ENCODE measurements around the gene NRROS. TPM values are rescaled to one million over a fixed set of nuclear protein-coding genes. Genes with fewer than 3 reads are reported as not detected.

The NRROS gene
- total and polyA plus RNA-seq, 2 donors from 2014 or later: 2.0 to 11.6 TPM

GRCh38 chr3:196684548-196685407 lies 45.3 kb downstream of the NRROS start:
- DNase-seq: peak in 4 of 5 donors; percentile 59 to 78 (median 66)
- Histone ChIP-seq H3K9ac (ENCODE audit: low read length in 3 of 3) (peak overlapping the region in 2 of 3 donors; percentile 43 to 55), H3K27ac (ENCODE audit: low read depth in 2 of 2, low read length in 2 of 2) (no peak overlapping the region), H3K4me1 (ENCODE audit: control insufficient read depth in 2 of 3, insufficient read depth in 2 of 3, low read depth in 1 of 3, low read length in 3 of 3) (peaks cover 0 to 5% (median 0%) of the 10 kb centered on the region in 3 donors), H3K4me3 (ENCODE audit: low read length in 3 of 3) (peak overlapping the region in 2 of 3 donors; percentile 20 to 45), H3K27me3 (ENCODE audit: control insufficient read depth, insufficient read depth, low read length) (no peaks in the 10 kb centered on the region), H3K9me3 (ENCODE audit: control insufficient read depth in 2 of 3, insufficient read depth in 1 of 3, low read length in 3 of 3) (no peaks in the 10 kb centered on the region), H3K36me3 (ENCODE audit: control insufficient read depth in 2 of 3, insufficient read depth in 3 of 3, low read length in 3 of 3) (no peaks in the 10 kb centered on the region)
- intact Hi-C loops (cut with DNase I): loop anchor here (10.0 kb wide), 1 partner anchor 70 kb away; no protein-coding TSS in a partner anchor
- no peak for FAIRE-seq
- peak; percentile 88 for TF ChIP-seq CTCF (IDR thresholded peaks at IDR 0.05; ENCODE audit: borderline replicate concordance, extremely low read depth, insufficient read depth)

GRCh38 chr3:196686436-196686835 lies 46.9 kb downstream of the NRROS start:
- intact Hi-C loops (cut with DNase I): loop anchor here (10.0 kb wide), 1 partner anchor 72 kb away; no protein-coding TSS in a partner anchor
- no peaks in the 10 kb centered on the region for H3K36me3 ChIP-seq (ENCODE audit: control insufficient read depth in 2 of 3, insufficient read depth in 3 of 3, low read length in 3 of 3)

GRCh38 chr3:196688349-196688748 lies 48.9 kb downstream of the NRROS start:
- TF ChIP-seq CTCF (IDR thresholded peaks at IDR 0.05; ENCODE audit: borderline replicate concordance, extremely low read depth, insufficient read depth): no peak
- no peaks in the 10 kb centered on the region for H3K9me3 ChIP-seq (ENCODE audit: control insufficient read depth in 2 of 3, insufficient read depth in 1 of 3, low read length in 3 of 3)
- no peaks in the 10 kb centered on the region for H3K36me3 ChIP-seq (ENCODE audit: control insufficient read depth in 2 of 3, insufficient read depth in 3 of 3, low read length in 3 of 3)
- DNase-seq: no peak
- intact Hi-C loops (cut with DNase I): loop anchor here (10.0 kb wide), 1 partner anchor 74 kb away; no protein-coding TSS in a partner anchor
- H3K27ac ChIP-seq (ENCODE audit: low read depth in 2 of 2, low read length in 2 of 2): no peak overlapping the region
- H3K4me1 ChIP-seq (ENCODE audit: control insufficient read depth in 2 of 3, insufficient read depth in 2 of 3, low read depth in 1 of 3, low read length in 3 of 3): peaks cover 0 to 5% (median 0%) of the 10 kb centered on the region in 3 donors
- H3K27me3 ChIP-seq (ENCODE audit: control insufficient read depth, insufficient read depth, low read length): no peaks in the 10 kb centered on the region
- H3K9ac ChIP-seq (ENCODE audit: low read length in 3 of 3): no peak overlapping the region
- no peak for FAIRE-seq
- H3K4me3 ChIP-seq (ENCODE audit: low read length in 3 of 3): no peak overlapping the region

More at GRCh38 chr3:196686436-196686835, 46.9 kb downstream of the NRROS start:
- Histone ChIP-seq H3K4me3 (ENCODE audit: low read length in 3 of 3) (no peak overlapping the region), H3K4me1 (ENCODE audit: control insufficient read depth in 2 of 3, insufficient read depth in 2 of 3, low read depth in 1 of 3, low read length in 3 of 3) (peaks cover 0 to 5% (median 0%) of the 10 kb centered on the region in 3 donors), H3K9me3 (ENCODE audit: control insufficient read depth in 2 of 3, insufficient read depth in 1 of 3, low read length in 3 of 3) (no peaks in the 10 kb centered on the region), H3K27me3 (ENCODE audit: control insufficient read depth, insufficient read depth, low read length) (no peaks in the 10 kb centered on the region), H3K27ac (ENCODE audit: low read depth in 2 of 2, low read length in 2 of 2) (no peak overlapping the region), H3K9ac (ENCODE audit: low read length in 3 of 3) (no peak overlapping the region)
- DNase-seq (no peak), FAIRE-seq (no peak)
- TF ChIP-seq CTCF (IDR thresholded peaks at IDR 0.05; ENCODE audit: borderline replicate concordance, extremely low read depth, insufficient read depth): no peak

Data from kidney (tissue), 14 donors.